GM12892 (cell line): Measurements from ENCODE around the gene RBM10.

Experiments
- DNase-seq: peaks from one replicate; pipeline ENCODE4 v3.0.0; 2011; ENCODE audit not compliant: insufficient read length
- FAIRE-seq: peaks from 2 replicates; lab custom pipeline; 2011; peaks lifted over from hg19 to GRCh38; lab: Jason Lieb, UNC
- POLR2A ChIP-seq: IDR thresholded peaks from 2 replicates; pipeline ENCODE4 v1.6.1; 2011; ENCODE audit warnings: low read depth, low read length, control low read depth
- POLR2AphosphoS5 ChIP-seq: IDR thresholded peaks from 2 replicates; pipeline ENCODE4 v1.6.1; 2011; ENCODE audit warnings: low read depth, low read length, control low read depth
- TAF1 ChIP-seq: IDR thresholded peaks from 2 replicates; pipeline ENCODE4 v1.6.1; 2011; ENCODE audit warnings: low read depth, mild to moderate bottlenecking, control low read depth, low read length, borderline replicate concordance

RBM10 gene

DNA sequence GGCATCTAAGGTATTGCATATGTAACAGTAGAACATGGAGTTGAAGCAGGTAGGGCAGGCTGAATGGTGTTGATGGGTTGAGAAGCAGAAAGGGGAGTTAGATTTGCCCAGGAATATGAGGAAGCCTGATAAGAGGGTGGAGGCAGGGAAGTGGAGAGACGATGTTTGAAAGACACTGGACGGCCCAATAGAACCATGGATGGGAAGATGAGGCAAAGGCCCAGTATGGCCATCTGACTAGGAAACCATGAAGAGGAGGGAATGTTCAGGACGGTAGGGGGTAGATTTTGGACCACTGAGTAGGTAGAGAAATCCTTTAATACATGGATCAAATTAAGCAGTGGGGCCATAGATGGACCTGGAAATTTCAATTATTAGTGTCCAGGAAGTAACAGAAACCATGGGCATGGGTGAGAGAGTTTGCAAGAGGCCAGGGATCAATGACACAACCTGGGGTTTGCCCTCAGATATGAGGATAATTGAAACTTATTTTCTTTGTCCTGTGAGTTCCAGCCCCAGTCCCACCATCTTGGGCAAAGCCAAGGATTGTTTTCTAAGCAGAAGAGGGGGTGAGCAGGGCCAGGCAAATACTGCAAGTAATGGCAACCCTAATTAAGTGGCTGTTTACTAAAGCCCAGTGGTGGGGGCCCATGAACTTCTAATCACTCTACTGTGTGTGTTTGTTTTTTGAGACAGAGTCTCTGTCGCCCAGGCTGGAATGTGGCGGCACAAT lies 85.3 kb downstream of the RBM10 start:
- DNase-seq, result no peak
- TF ChIP-seq POLR2A, result no peak; the same call in 1 of the 2 replicates
- peak; percentile 66 for TF ChIP-seq POLR2AphosphoS5
- FAIRE-seq, result no peak

- TF ChIP-seq POLR2AphosphoS5, result no peak
- TF ChIP-seq POLR2A, result no peak
- no peak for TF ChIP-seq TAF1
- DNase-seq, result no peak
- FAIRE-seq, result no peak
These were observed 86.1 kb downstream of the RBM10 start for GRCh38 chrX:47231167-47231566.

DNA sequence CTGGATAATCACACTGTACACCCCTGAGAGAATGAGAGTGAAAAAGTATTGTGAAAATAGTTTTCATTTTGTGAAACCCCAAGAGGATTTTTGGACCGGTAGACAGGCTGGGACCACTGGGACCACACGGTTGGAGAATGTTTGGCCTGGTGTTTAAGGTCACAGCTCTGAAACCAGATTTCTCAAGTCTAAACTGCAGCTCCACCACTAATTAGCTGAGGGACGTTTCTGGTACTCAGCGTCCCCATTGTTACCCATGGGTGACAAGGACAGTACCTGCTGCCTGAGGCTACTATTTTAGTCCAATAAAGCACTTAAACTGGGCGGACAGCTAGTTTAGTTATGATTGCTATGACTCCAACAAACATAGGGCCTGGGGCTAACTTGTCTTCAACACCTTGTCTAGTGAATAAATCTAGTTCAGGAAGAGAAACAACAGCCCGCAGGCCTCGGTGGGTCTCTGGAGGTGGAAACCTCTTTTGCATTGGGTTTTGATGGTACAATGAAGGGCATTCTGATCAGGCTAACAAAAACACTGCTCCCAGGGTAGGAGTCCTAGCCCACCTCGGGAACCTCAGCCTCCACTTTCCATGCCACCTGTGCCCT lies 87.3 kb downstream of the RBM10 start:
- TF ChIP-seq TAF1 (no peak), POLR2A (no peak), POLR2AphosphoS5 (no peak)
- peak; percentile 82 for FAIRE-seq
- DNase-seq, result no peak

GRCh38 chrX:47232803-47233332 lies 87.8 kb downstream of the RBM10 start, which contains the start of gene USP11:
TSS of gene USP11 (plus strand) at chrX:47233009. CDS start at chrX:47233044, 35 bp downstream.
- no peak for FAIRE-seq
- DNase-seq, result no peak
- TF ChIP-seq POLR2A (peak; percentile 79), TAF1 (no peak), POLR2AphosphoS5 (0 out of 2 replicates have a peak, but pooled peaks have one; percentile 63)

DNA sequence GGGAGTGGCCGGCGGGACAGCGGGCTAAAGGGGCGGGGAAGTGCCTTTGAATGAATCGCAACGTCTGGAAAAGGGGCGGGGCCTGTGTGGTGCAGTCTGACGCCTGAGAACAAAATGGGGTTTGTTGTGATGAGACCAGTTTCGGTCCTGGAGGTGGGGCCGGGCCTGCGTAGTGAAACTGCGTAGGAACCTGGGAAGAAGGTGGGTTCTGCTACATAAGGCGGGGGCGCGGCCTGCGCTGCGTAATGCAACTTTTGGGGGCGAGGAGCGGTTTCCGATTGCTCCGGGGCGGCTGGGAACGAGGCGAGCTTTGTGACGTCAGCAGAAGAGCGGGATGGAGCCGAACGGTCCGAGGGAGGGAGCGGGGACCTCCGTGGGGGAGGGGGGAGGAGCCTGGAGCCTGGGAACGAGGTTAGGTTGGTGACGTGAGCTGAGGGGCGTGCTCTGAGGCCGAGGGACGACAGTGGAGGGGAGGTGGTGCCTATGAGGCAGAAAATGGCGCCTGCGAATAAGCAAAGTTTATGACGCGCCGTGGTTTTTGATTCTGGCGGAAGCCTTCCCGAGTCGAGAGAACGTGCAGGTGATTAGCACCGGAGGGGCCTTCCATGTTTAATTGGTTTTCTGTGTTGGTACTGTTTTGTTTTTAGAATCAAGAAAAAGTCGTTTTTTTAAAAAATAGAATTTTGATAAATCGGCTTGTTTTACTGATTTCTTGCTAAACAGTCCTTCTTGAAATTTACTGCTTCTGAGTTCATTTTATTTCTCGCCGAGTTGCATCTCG lies 88.5 kb downstream of the RBM10 start:
- peak; percentile 69 for DNase-seq

GRCh38 chrX:47234583-47234982 lies 89.6 kb downstream of the RBM10 start:
- TF ChIP-seq POLR2AphosphoS5 (no peak), POLR2A (no peak), TAF1 (no peak)
- FAIRE-seq (no peak), DNase-seq (no peak)

More for the DNA sequence above, 88.5 kb downstream of the RBM10 start:
- FAIRE-seq, result peak; percentile 88
- TF ChIP-seq POLR2AphosphoS5 (no peak), POLR2A (no peak; the same call in 1 of the 2 replicates), TAF1 (no peak)

DNA sequence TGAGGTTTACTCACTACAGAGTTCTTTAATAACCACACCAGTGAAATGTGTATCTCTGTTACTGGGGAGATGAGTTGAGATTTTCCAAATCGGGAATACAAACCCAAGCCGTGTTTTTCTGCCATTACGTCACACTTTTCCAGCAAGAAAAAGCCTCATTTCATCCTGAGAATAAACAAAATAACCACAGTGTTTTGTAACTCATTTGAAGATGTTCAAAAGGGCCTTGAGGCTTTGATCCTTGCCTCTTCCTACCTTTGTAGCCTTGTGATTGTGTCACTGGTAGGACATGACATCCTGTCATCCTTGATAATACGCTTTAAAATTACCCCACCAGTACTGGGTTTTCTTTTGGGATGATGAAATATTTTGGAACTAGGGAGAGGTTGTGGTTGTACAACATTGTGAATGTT lies 90.7 kb downstream of the RBM10 start:
- no peak for DNase-seq
- no peak for TF ChIP-seq POLR2AphosphoS5
- TF ChIP-seq POLR2A, result no peak
- TF ChIP-seq TAF1, result no peak
- FAIRE-seq, result no peak
